GM23248 (cell line): ENCODE data around the gene PTX4.

Experiments
- EZH2 ChIP-seq: fragments of 200-600 bp; sonication (generic); IDR thresholded peaks from 2 replicates; pipeline ENCODE4 v1.6.1; 2018; ENCODE audit warnings: antibody characterized with exemption, mild to moderate bottlenecking; ENCODE audit not compliant: insufficient read depth, poor library complexity, severe bottlenecking
- EZH2phosphoT487 ChIP-seq: fragments of 200-600 bp; sonication (generic); IDR thresholded peaks from 2 replicates; pipeline ENCODE4 v1.6.1; 2018; ENCODE audit warnings: antibody characterized with exemption, moderate library complexity, mild to moderate bottlenecking, low read depth; ENCODE audit not compliant: insufficient read depth

GRCh38 chr16:1498899-1499676 is 10.3 kb upstream of the PTX4 start:
- TF ChIP-seq EZH2 = no peak
- no peak for TF ChIP-seq EZH2phosphoT487
